GM12878 (cell line): ENCODE results near the gene NME7. TPM values are rescaled to one million over a fixed set of nuclear protein-coding genes. Genes with fewer than 3 reads are reported as not detected.

Experiments
- ATAC-seq: fragments of 200-7000 bp; cut with Tn5 transposase; 3 replicates; pipeline ENCODE4 v1.9.1; 2020; ENCODE audit warnings: mild to moderate bottlenecking, moderate library complexity
- BruUV-seq: library from RNA; stranded (reverse); fragments of 400-500 nt; replicated peaks from 2 replicates; lab custom pipeline; 2021; lab: Mats Ljungman, UMichigan
- CTCF ChIA-PET: fragments of 300-600 bp; sonication (Branson Sonifier 250); formaldehyde crosslinking; extraction: SDS; loops from one replicate; lab custom pipeline; 2021; ENCODE audit warnings: inconsistent platforms; lab: Yijun Ruan, JAX
- POLR2A ChIA-PET: fragments of 350-600 bp; formaldehyde crosslinking; extraction: SDS; loops from one replicate; lab custom pipeline; 2021; ENCODE audit warnings: inconsistent platforms; lab: Charles Lee
- RAD21 ChIA-PET: fragments of 300-600 bp; sonication (Branson Sonifier 250); formaldehyde crosslinking; loops from one replicate; lab custom pipeline; 2023; ENCODE audit warnings: antibody characterized with exemption; ENCODE audit not compliant: unreplicated experiment; lab: Charles Lee
- SMC1A ChIA-PET: fragments of 300-600 bp; sonication (Branson Sonifier 250); formaldehyde crosslinking; loops from one replicate; lab custom pipeline; 2023; ENCODE audit not compliant: unreplicated experiment, uncharacterized antibody; lab: Charles Lee
- DNase-seq: peaks from one replicate; pipeline ENCODE4 v3.0.0-alpha.2; 2011; ENCODE audit warnings: low read depth, low spot score
- FAIRE-seq: peaks from 3 replicates; lab custom pipeline; 2011; peaks lifted over from hg19 to GRCh38; lab: Jason Lieb, UNC
- H2AFZ ChIP-seq: 2 replicates; pipeline ENCODE4 v1.6.0; 2011; ENCODE audit warnings: low read depth, low read length, control low read depth; ENCODE audit not compliant: control insufficient read depth
- H3K27ac ChIP-seq: 2 replicates; pipeline ENCODE4 v1.5.1; 2011; ENCODE audit warnings: control low read depth; ENCODE audit not compliant: control insufficient read depth, insufficient read depth
- H3K27me3 ChIP-seq, 2 experiments: replicated peaks in 1 of 2; 2 replicates each; pipeline versions ENCODE4 v1.6.0 to v1.6.1; 2011; ENCODE audit warnings: low read length in 1 of 2; ENCODE audit not compliant: control insufficient read depth in 2 of 2, insufficient read depth in 2 of 2
- H3K36me3 ChIP-seq, 2 experiments: 2 replicates each; pipeline ENCODE4 v1.5.1; 2011; ENCODE audit warnings: low read length in 1 of 2; ENCODE audit not compliant: control insufficient read depth in 2 of 2, insufficient read depth in 2 of 2
- H3K4me1 ChIP-seq: 2 replicates; pipeline ENCODE4 v1.6.1; 2011; ENCODE audit warnings: mild to moderate bottlenecking, low read length, moderate library complexity, mixed read lengths; ENCODE audit not compliant: control insufficient read depth, insufficient read depth
- H3K4me2 ChIP-seq: 2 replicates; pipeline ENCODE4 v1.6.0; 2011; ENCODE audit warnings: control low read depth; ENCODE audit not compliant: control insufficient read depth, insufficient read depth
- H3K4me3 ChIP-seq: fragments of 200-600 bp; sonication (generic); 2 replicates; pipeline ENCODE4 v1.5.1; 2016
- H3K79me2 ChIP-seq: 2 replicates; pipeline ENCODE4 v1.6.0; 2011; ENCODE audit warnings: low read length; ENCODE audit not compliant: control insufficient read depth, insufficient read depth
- H3K9ac ChIP-seq: 2 replicates; pipeline ENCODE4 v1.8.0; 2011; ENCODE audit warnings: low read length, control low read depth, mixed read lengths; ENCODE audit not compliant: control insufficient read depth, insufficient read depth
- H3K9me3 ChIP-seq: replicated peaks from 3 replicates; pipeline ENCODE4 v1.5.1; 2011; ENCODE audit warnings: mild to moderate bottlenecking, low read length; ENCODE audit not compliant: control insufficient read depth, insufficient read depth
- H4K20me1 ChIP-seq: 2 replicates; pipeline ENCODE4 v1.6.0; 2011; ENCODE audit not compliant: control insufficient read depth, insufficient read depth
- CHD1 ChIP-seq: IDR thresholded peaks from 2 replicates; pipeline ENCODE4 v1.6.1; 2012; ENCODE audit warnings: low read depth, low read length, improper control_type of control experiment
- CHD4 ChIP-seq: fragments of 200-600 bp; sonication (generic); IDR thresholded peaks from 2 replicates; pipeline ENCODE4 v1.6.1; 2016; ENCODE audit warnings: mild to moderate bottlenecking
- NFYB ChIP-seq: IDR thresholded peaks from 2 replicates; pipeline ENCODE4 v1.6.1; 2011; ENCODE audit warnings: low read depth, mild to moderate bottlenecking, low read length, improper control_type of control experiment, moderate library complexity; ENCODE audit not compliant: insufficient read depth
- NR2F1 ChIP-seq: fragments of 450-650 bp; conservative IDR thresholded peaks from 2 replicates; pipeline ENCODE4 v1.6.1; 2017; ENCODE audit warnings: mild to moderate bottlenecking
- PAX5 ChIP-seq: IDR thresholded peaks from 2 replicates; pipeline ENCODE4 v1.6.1; 2011; ENCODE audit warnings: low read depth, low read length, borderline replicate concordance
- PAX8 ChIP-seq: fragments of 450-650 bp; IDR thresholded peaks from 2 replicates; pipeline ENCODE4 v1.6.1; 2017; ENCODE audit warnings: mild to moderate bottlenecking, moderate library complexity
- RAD21 ChIP-seq: IDR thresholded peaks from 2 replicates; pipeline ENCODE4 v1.6.1; 2011; ENCODE audit warnings: mild to moderate bottlenecking, low read depth, low read length, moderate library complexity; ENCODE audit not compliant: insufficient read depth
- STAT3 ChIP-seq: IDR thresholded peaks from 2 replicates; pipeline ENCODE4 v1.6.1; 2011; ENCODE audit warnings: low read depth, low read length, improper control_type of control experiment
- YBX1 ChIP-seq: fragments of 450-650 bp; IDR thresholded peaks from 2 replicates; pipeline ENCODE4 v1.6.1; 2016; ENCODE audit warnings: antibody characterized with exemption
- ZNF217 ChIP-seq: fragments of 450-650 bp; IDR thresholded peaks from 2 replicates; pipeline ENCODE4 v1.6.1; 2017; ENCODE audit warnings: antibody characterized with exemption, mild to moderate bottlenecking
- ZZZ3 ChIP-seq: IDR thresholded peaks from 2 replicates; pipeline ENCODE4 v1.6.1; 2011; ENCODE audit warnings: low read depth; ENCODE audit not compliant: control insufficient read depth, insufficient read length
- WGBS: methylation state at CpG from one replicate; pipeline ENCODE4 v1.1.6; 2016; ENCODE audit warnings: low lambda C conversion rate; ENCODE audit not compliant: insufficient replicate concordance, insufficient coverage; ENCODE audit errors: missing lambda C conversion rate; 5-methylcytosine and 5-hydroxymethylcytosine counted together
- in situ Hi-C: fragments of 300-500 bp; cut with MboI; formaldehyde crosslinking; loops from 9 replicates; pipeline ENCODE4 v1.14.3; 2018; ENCODE audit warnings: mixed read lengths
- intact Hi-C: fragments of 100-400 bp; cut with micrococcal nuclease; formaldehyde crosslinking; loops from one replicate; pipeline ENCODE4 v1.14.2; 2022; ENCODE audit not compliant: unreplicated experiment
- polyA plus RNA-seq, 11 experiments: library from polyadenylated mRNA; depleted of rRNA in 4 of 11; unstranded in 6 of 11; stranded (reverse) in 5 of 11; fragments of >200 nt; fragmentation: Nextera tagmentation in 4 of 11; fragmentation: Illumina TruSeq in 1 of 11; extraction: Ambion mirVana in 4 of 11; extraction: Trizol in 1 of 11; gene quantifications; 1 replicate in 1 of 11; 2 replicates in 10 of 11; pipeline versions ENCODE4 v1.2.1 to v1.2.3, GENCODE V29; 2011 to 2016; ENCODE audit warnings: inconsistent platforms in 2 of 11, missing spikeins in 2 of 11, low read depth in 1 of 11
- total RNA-seq, 4 experiments: library from RNA; depleted of rRNA in 3 of 4; stranded (reverse); fragments of >200 nt in 3 of 4; fragmentation: Illumina TruSeq in 1 of 4; extraction: Trizol in 1 of 4; gene quantifications; 2 replicates each; pipeline versions ENCODE4 v1.2.1 to v1.2.3, GENCODE V29; 2013 to 2021
- TF ChIP-seq, protein P1 (sequence below): fragments of 450-650 bp; IDR thresholded peaks from 2 replicates; pipeline ENCODE4 v1.6.1; 2014; ENCODE audit warnings: mild to moderate bottlenecking
- TF ChIP-seq, protein P2 (sequence below): fragments of 450-650 bp; IDR thresholded peaks from 2 replicates; pipeline ENCODE4 v1.6.1; 2016; ENCODE audit warnings: mild to moderate bottlenecking
- TF ChIP-seq, protein P3 (sequence below): fragments of 450-650 bp; IDR thresholded peaks from 2 replicates; pipeline ENCODE4 v1.6.1; 2017; ENCODE audit warnings: borderline replicate concordance
- TF ChIP-seq, protein P4 (sequence below): fragments of 150-350 bp; IDR thresholded peaks from 2 replicates; pipeline ENCODE4 v1.6.1; 2014; ENCODE audit warnings: mild to moderate bottlenecking, low read depth, low read length
- TF ChIP-seq, protein P5 (sequence below): fragments of 450-650 bp; formaldehyde crosslinking; IDR thresholded peaks from 2 replicates; pipeline ENCODE4 v1.4.0; 2022; ENCODE audit warnings: mild to moderate bottlenecking, moderate library complexity

NME7 gene
- total and polyA plus RNA-seq, 10 of the 15 experiments (the other 5 are each of a cell fraction or from before 2014, with no cell fraction given) = 1.5 to 15.6 (median 7.2) TPM

DNA sequence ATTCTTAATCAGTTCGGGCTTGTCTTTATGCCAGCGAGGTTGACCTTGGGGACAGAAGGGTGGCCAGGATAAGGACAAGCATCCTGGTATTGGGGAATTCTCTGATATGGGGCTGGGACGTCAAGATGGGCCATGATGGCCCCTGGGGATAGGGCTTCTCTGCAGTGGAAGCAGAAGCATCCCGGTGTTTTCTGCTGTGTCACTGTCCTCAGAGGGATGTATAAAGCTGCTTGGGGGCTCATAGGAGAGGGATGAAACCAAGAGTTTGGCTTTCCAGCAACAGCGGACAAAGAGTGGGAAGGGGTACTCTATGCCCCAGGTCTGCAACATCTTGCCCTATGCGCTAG is 262.5 kb downstream of the NME7 start:
- Histone ChIP-seq H3K27ac (no peak overlapping the region), H3K9me3 (no peaks in the 10 kb centered on the region), H4K20me1 (no peaks in the 10 kb centered on the region), H3K9ac (no peak overlapping the region), H3K4me1 (peaks cover 3% of the 10 kb centered on the region; the same call in 1 of the 2 replicates), H3K4me3 (no peak overlapping the region), H3K4me2 (no peak overlapping the region; the same call in 1 of the 2 replicates), H3K79me2 (peaks cover 12% of the 10 kb centered on the region), H3K27me3 (peaks cover 2 to 6% of the 10 kb centered on the region in 2 experiments; a peak in 2 of 4 replicates), H2AFZ (no peak overlapping the region), H3K36me3 (no peaks in the 10 kb centered on the region)
- no peak for DNase-seq
- ChIA-PET RAD21 (interaction anchor here (1.0 to 2.3 kb wide), 8 partner anchors 9 to 77 kb away, joined by 3 to 9 read pairs (median 6); no protein-coding TSS in a partner anchor), CTCF (interaction anchor here (0.5 to 9.6 kb wide), 6 partner anchors 13 to 1352 kb away, joined by 3 to 100 read pairs (median 3); no protein-coding TSS in a partner anchor), POLR2A (interaction anchor here (1.0 to 7.1 kb wide), 5 partner anchors 13 to 109 kb away, joined by 3 to 69 read pairs (median 4); no protein-coding TSS in a partner anchor), SMC1A (interaction anchor here (0.7 to 15.1 kb wide), 3 partner anchors 12 to 100 kb away, joined by 3 to 188 read pairs (median 7); no protein-coding TSS in a partner anchor)
- WGBS = 81% methylated on average over 6 of the region's 6 CpGs
- in situ Hi-C loops = no loop called here
- intact Hi-C loops = loop anchor here (5.0 kb wide), 4 partner anchors 58 to 183 kb away; no protein-coding TSS in a partner anchor
- no peak for ATAC-seq
- FAIRE-seq = no peak
- BruUV-seq = no TSS peak
- TF ChIP-seq, protein P1, sequence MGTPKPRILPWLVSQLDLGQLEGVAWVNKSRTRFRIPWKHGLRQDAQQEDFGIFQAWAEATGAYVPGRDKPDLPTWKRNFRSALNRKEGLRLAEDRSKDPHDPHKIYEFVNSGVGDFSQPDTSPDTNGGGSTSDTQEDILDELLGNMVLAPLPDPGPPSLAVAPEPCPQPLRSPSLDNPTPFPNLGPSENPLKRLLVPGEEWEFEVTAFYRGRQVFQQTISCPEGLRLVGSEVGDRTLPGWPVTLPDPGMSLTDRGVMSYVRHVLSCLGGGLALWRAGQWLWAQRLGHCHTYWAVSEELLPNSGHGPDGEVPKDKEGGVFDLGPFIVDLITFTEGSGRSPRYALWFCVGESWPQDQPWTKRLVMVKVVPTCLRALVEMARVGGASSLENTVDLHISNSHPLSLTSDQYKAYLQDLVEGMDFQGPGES = no peak
- TF ChIP-seq NR2F1 = no peak
- TF ChIP-seq, protein P2, sequence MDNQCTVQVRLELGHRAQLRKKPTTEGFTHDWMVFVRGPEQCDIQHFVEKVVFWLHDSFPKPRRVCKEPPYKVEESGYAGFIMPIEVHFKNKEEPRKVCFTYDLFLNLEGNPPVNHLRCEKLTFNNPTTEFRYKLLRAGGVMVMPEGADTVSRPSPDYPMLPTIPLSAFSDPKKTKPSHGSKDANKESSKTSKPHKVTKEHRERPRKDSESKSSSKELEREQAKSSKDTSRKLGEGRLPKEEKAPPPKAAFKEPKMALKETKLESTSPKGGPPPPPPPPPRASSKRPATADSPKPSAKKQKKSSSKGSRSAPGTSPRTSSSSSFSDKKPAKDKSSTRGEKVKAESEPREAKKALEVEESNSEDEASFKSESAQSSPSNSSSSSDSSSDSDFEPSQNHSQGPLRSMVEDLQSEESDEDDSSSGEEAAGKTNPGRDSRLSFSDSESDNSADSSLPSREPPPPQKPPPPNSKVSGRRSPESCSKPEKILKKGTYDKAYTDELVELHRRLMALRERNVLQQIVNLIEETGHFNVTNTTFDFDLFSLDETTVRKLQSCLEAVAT = no peak
- TF ChIP-seq ZNF217 = no peak
- TF ChIP-seq, protein P3, sequence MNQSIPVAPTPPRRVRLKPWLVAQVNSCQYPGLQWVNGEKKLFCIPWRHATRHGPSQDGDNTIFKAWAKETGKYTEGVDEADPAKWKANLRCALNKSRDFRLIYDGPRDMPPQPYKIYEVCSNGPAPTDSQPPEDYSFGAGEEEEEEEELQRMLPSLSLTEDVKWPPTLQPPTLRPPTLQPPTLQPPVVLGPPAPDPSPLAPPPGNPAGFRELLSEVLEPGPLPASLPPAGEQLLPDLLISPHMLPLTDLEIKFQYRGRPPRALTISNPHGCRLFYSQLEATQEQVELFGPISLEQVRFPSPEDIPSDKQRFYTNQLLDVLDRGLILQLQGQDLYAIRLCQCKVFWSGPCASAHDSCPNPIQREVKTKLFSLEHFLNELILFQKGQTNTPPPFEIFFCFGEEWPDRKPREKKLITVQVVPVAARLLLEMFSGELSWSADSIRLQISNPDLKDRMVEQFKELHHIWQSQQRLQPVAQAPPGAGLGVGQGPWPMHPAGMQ = no peak
- TF ChIP-seq PAX5 = no peak
- no peak for TF ChIP-seq CHD4
- TF ChIP-seq ZZZ3 = no peak
- no peak for TF ChIP-seq NFYB
- TF ChIP-seq YBX1 = no peak
- TF ChIP-seq, protein P4, sequence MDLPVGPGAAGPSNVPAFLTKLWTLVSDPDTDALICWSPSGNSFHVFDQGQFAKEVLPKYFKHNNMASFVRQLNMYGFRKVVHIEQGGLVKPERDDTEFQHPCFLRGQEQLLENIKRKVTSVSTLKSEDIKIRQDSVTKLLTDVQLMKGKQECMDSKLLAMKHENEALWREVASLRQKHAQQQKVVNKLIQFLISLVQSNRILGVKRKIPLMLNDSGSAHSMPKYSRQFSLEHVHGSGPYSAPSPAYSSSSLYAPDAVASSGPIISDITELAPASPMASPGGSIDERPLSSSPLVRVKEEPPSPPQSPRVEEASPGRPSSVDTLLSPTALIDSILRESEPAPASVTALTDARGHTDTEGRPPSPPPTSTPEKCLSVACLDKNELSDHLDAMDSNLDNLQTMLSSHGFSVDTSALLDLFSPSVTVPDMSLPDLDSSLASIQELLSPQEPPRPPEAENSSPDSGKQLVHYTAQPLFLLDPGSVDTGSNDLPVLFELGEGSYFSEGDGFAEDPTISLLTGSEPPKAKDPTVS = no peak
- no peak for TF ChIP-seq STAT3
- TF ChIP-seq PAX8 = no peak
- TF ChIP-seq, protein P5, sequence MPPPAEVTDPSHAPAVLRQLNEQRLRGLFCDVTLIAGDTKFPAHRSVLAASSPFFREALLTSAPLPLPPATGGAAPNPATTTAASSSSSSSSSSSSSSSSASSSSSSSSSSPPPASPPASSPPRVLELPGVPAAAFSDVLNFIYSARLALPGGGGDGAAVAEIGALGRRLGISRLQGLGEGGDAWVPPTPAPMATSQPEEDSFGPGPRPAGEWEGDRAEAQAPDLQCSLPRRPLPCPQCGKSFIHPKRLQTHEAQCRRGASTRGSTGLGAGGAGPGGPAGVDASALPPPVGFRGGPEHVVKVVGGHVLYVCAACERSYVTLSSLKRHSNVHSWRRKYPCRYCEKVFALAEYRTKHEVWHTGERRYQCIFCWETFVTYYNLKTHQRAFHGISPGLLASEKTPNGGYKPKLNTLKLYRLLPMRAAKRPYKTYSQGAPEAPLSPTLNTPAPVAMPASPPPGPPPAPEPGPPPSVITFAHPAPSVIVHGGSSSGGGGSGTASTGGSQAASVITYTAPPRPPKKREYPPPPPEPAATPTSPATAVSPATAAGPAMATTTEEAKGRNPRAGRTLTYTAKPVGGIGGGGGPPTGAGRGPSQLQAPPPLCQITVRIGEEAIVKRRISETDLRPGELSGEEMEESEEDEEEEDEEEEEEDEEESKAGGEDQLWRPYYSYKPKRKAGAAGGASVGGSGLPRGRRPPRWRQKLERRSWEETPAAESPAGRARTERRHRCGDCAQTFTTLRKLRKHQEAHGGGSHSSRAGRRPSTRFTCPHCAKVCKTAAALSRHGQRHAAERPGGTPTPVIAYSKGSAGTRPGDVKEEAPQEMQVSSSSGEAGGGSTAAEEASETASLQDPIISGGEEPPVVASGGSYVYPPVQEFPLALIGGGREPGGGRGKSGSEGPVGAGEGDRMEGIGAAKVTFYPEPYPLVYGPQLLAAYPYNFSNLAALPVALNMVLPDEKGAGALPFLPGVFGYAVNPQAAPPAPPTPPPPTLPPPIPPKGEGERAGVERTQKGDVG (CRISPR knock-in tag) = no peak
- no peak for TF ChIP-seq CHD1
- no peak for TF ChIP-seq RAD21
